C4-2B (cell line): ENCODE measurements around the gene CKB.

ENCODE experiments used
- H3K27ac ChIP-seq: fragments of 450-650 bp; 2 replicates; pipeline ENCODE4 v1.5.1; 2017
- ZFX ChIP-seq: fragments of 450-650 bp; IDR thresholded peaks from 2 replicates; pipeline ENCODE4 v1.6.1; 2017
- TF ChIP-seq, protein P1 (sequence below): fragments of 450-650 bp; conservative IDR thresholded peaks from 2 replicates; pipeline ENCODE4 v1.5.1; 2017; ENCODE audit warnings: mild to moderate bottlenecking

Gene CKB

DNA sequence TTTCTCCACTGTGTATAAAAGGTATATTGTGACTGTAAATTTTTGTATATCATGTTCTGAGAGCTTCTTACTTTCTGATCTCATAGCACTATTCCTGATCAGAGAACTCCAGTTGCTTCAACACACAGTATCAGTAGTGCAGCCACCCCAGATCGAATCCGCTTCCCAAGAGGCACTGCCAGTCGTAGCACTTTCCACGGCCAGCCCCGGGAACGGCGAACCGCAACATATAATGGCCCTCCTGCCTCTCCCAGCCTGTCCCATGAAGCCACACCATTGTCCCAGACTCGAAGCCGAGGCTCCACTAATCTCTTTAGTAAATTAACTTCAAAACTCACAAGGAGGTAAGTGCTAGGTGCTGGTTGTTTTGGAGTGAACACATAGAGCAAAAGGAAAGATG, 30.9 kb downstream of the CKB start:
- H3K27ac ChIP-seq: no peak overlapping the region
- TF ChIP-seq, protein P1, sequence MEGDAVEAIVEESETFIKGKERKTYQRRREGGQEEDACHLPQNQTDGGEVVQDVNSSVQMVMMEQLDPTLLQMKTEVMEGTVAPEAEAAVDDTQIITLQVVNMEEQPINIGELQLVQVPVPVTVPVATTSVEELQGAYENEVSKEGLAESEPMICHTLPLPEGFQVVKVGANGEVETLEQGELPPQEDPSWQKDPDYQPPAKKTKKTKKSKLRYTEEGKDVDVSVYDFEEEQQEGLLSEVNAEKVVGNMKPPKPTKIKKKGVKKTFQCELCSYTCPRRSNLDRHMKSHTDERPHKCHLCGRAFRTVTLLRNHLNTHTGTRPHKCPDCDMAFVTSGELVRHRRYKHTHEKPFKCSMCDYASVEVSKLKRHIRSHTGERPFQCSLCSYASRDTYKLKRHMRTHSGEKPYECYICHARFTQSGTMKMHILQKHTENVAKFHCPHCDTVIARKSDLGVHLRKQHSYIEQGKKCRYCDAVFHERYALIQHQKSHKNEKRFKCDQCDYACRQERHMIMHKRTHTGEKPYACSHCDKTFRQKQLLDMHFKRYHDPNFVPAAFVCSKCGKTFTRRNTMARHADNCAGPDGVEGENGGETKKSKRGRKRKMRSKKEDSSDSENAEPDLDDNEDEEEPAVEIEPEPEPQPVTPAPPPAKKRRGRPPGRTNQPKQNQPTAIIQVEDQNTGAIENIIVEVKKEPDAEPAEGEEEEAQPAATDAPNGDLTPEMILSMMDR: no peak
- no peak for TF ChIP-seq ZFX

DNA sequence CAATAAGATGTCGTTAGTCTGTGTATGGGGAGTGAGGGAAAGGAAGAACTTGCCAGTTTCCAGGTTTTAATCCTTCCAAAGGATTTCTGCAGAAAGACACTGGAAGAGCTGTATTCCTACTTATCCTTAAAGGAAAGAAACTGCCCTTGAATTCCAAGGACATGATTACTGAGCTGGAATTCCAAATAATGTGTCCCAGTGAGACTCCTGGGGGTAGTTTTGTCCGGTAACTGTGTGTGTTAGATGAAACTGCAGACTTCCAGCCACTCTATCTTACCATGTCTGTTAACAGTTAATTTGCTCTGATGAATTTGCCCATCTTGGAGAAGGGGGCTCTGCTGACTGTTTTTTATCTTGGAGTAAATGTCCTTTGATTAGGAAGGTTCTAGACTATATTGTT, 33.0 kb downstream of the CKB start:
- H3K27ac ChIP-seq: no peak overlapping the region
- TF ChIP-seq, protein P1: no peak
- no peak for TF ChIP-seq ZFX

DNA sequence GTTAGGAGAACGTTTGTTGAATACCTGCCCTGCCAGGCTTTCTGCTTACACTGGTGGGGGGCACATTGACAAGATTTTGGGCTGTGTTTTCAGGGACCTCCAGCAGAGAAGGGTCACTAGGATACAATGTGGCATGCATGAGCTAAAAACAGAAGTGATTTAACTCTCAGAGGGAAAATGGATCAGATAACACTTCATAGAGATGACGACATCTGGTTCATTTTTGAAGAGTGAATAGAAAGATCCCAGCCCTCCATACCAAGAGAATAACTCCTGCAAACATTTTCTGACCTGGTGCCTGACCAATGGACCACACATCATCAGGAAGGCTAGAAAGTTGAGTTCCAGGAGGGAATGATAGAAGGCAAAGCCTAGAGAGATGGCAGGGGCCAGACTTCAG, 33.7 kb downstream of the CKB start:
- no peak for TF ChIP-seq ZFX
- TF ChIP-seq, protein P1: no peak
- H3K27ac ChIP-seq: no peak overlapping the region

DNA sequence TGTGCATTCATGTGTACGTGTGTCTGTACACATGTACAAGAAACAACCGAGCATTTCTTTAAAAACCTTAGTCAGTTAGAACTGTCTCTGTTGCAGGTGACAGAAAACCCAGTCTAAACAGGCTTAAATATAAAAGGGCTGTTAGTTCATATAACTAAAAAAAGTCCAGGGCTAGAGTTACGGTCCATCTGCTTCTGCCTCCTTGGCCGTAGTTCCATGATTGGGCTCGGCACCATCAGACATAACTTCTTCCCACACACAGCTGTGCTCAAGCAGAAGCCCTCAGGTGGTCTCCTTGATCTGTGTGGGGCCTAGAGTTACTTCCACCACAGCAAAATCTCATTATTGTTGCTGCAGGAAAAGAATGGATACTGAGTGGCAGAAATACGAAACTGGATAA, 34.6 kb downstream of the CKB start:
- TF ChIP-seq, protein P1: no peak
- no peak for TF ChIP-seq ZFX
- no peak overlapping the region for H3K27ac ChIP-seq

DNA sequence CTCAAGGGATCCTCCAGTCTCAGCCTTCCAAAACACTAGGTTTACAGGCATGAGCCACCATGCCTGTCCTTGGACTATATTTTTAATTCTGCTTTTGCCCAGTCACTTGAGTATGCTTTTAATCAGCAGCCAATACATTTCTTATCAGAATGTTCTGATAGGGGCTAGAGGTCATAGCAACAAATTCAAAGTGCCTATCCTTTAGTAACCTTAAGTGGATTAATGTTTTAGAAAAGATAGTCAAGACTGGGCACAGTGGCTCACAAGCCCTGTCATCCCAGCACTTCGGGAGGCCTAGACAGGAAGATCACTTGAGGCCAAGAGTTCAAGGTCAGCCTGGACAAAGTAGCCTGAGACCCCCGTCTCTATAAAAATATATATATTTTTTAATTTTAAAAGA, 37.1 kb downstream of the CKB start:
- TF ChIP-seq ZFX: no peak
- TF ChIP-seq, protein P1: no peak
- H3K27ac ChIP-seq: no peak overlapping the region

DNA sequence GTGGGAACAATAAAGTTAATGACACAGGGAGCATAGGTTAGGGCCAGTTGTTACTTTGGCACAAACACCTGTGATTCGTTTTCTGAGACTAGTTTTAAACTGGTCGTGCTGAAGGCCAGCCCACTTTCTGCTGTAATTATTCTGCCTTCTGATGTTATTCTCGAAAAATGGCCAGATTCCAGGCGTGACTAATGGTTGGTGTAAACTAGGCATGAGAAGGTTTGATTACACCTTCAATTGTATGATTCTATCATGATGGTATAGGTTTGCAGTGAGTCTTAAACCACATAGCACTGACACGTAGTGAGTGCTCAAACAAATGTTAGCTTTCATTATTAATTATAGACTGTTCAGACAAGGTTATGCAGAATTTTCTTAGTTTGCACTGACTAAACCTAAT, 39.0 kb downstream of the CKB start:
- no peak overlapping the region for H3K27ac ChIP-seq
- no peak for TF ChIP-seq ZFX
- TF ChIP-seq, protein P1: no peak

DNA sequence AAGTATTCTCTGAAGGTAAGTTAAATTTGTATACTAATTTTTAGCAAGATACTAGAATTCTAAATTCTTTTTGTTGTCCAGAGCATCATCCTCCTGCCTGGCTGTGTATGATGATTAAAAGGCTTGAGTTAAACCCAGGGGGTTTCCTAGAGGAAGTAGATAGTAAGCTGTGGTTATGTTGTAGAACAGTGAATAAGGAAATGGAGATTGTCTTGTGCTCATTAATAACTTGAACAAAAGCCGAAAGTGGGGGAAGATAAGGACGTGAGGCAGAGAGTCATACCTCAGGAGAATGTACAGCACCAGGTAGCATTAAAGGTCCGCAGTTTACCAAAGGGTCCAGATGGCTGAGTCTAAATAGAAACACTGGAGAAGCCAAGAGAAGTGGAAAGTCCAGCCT, 42.0 kb downstream of the CKB start:
- no peak overlapping the region for H3K27ac ChIP-seq
- TF ChIP-seq, protein P1: no peak
- TF ChIP-seq ZFX: no peak
